Spleen (tissue), 7 donors: Measurements from ENCODE around the gene KRTAP9-6.

Source experiments
- CTCF ChIP-seq, 11 experiments: fragments of 200-600 bp in 7 of 11; fragments of 450-650 bp in 4 of 11; sonication (generic) in 4 of 11; IDR thresholded peaks in 8 of 11; conservative IDR thresholded peaks in 3 of 11; 1 replicate in 7 of 11; 2 replicates in 4 of 11; pipeline versions ENCODE4 v1.4.0 to v1.8.0; 2016 to 2021; ENCODE audit warnings: antibody characterized with exemption in 11 of 11, inconsistent platforms in 4 of 11, mild to moderate bottlenecking in 1 of 11
- POLR2A ChIP-seq, 3 donors: fragments of 450-650 bp; IDR thresholded peaks; one replicate each; pipeline ENCODE4 v1.5.1; 2017; ENCODE audit warnings: antibody characterized with exemption in 3 of 3, mild to moderate bottlenecking in 1 of 3
- POLR2AphosphoS5 ChIP-seq, 3 donors: sonication (generic); formaldehyde crosslinking; IDR thresholded peaks; one replicate each; pipeline ENCODE4 v1.5.1; 2017; ENCODE audit warnings: antibody characterized with exemption in 3 of 3
- donor health status: DM: no; HTN: no; CAD: no; lungs with moderate emphysema.
- donor health status: DM: no; HTN: no; CAD: no.
- donor health status: DM: no; HTN: no; CAD: no.

GRCh38 chr17:41284043-41284442, 18.9 kb downstream of the KRTAP9-6 start:
- TF ChIP-seq CTCF (IDR thresholded peaks at IDR 0.05 in 8 of 11, conservative IDR thresholded peaks at IDR 0.05 in 3 of 11) (no peak), POLR2A (IDR thresholded peaks at IDR 0.05) (no peak), POLR2AphosphoS5 (IDR thresholded peaks at IDR 0.05) (no peak)
